ENCODE data around the gene PARP9. TPM values are rescaled to one million over a fixed set of nuclear protein-coding genes. Genes with fewer than 3 reads are reported as not detected.

The PARP9 gene
- total and polyA plus RNA-seq, 2 of the 13 experiments (the other 11 are each of a cell fraction or from before 2014, with no cell fraction given): 6.5 to 10.6 TPM

DNA sequence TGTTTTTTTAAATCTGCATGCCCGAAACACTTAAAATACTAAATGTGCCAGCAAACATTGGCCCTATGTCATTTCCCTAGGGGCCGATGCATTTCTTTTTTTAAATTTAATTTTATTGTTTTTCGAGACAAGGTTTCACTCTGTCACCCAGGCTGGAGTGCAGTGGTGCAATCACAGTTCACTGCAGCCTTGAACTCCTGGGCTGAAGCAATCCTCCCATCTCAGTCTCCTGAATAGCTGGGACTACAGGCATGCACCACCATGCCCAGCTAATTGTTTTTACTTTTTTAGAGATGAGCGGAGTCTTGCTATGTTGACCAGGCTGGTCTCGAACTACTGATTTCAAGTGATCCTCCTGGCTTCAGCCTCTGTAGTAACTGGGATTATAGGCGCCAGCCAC, 5.5 kb downstream of the PARP9 start (continued):
- TF ChIP-seq, protein P1, sequence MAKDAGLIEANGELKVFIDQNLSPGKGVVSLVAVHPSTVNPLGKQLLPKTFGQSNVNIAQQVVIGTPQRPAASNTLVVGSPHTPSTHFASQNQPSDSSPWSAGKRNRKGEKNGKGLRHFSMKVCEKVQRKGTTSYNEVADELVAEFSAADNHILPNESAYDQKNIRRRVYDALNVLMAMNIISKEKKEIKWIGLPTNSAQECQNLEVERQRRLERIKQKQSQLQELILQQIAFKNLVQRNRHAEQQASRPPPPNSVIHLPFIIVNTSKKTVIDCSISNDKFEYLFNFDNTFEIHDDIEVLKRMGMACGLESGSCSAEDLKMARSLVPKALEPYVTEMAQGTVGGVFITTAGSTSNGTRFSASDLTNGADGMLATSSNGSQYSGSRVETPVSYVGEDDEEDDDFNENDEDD (CRISPR knock-in tag; IDR thresholded peaks at IDR 0.05; ENCODE audit: borderline replicate concordance): no peak
- TF ChIP-seq ZNF572 (CRISPR knock-in tag; IDR thresholded peaks at IDR 0.05) (no peak), HOXA5 (CRISPR knock-in tag; IDR thresholded peaks at IDR 0.05) (no peak), ZNF282 (IDR thresholded peaks at IDR 0.05; ENCODE audit: partially characterized antibody) (no peak), U2AF1 (optimal IDR thresholded peaks at IDR 0.05; ENCODE audit: low read depth, low read length) (no peak), PPARG (CRISPR knock-in tag; conservative IDR thresholded peaks at IDR 0.05) (no peak), HNF4A (CRISPR knock-in tag; IDR thresholded peaks at IDR 0.05) (peak; percentile 65), RXRA (CRISPR knock-in tag; IDR thresholded peaks at IDR 0.05) (peak; percentile 71; the same call in 1 of the 2 replicates), CREM (IDR thresholded peaks at IDR 0.05) (no peak), CREM (CRISPR knock-in tag; IDR thresholded peaks at IDR 0.05) (no peak), CEBPB (IDR thresholded peaks at IDR 0.05; ENCODE audit: borderline replicate concordance, low read depth, low read length) (peak; percentile 75), ZNF121 (CRISPR knock-in tag; IDR thresholded peaks at IDR 0.05) (peak; percentile 49; the same call in 1 of the 2 replicates), ETV5 (CRISPR knock-in tag; IDR thresholded peaks at IDR 0.05; ENCODE audit: borderline replicate concordance) (no peak), SP4 (CRISPR knock-in tag; IDR thresholded peaks at IDR 0.05) (no peak), ZBTB3 (CRISPR knock-in tag; IDR thresholded peaks at IDR 0.05; ENCODE audit: borderline replicate concordance, low read depth) (no peak), RXRB (CRISPR knock-in tag; IDR thresholded peaks at IDR 0.05; ENCODE audit: borderline replicate concordance) (0 out of 2 replicates have a peak, but pooled peaks have one; percentile 24), SOX6 (IDR thresholded peaks at IDR 0.05) (no peak), SOX6 (CRISPR knock-in tag; IDR thresholded peaks at IDR 0.05) (peak; percentile 24; the same call in 1 of the 2 replicates), ZNF317 (CRISPR knock-in tag; IDR thresholded peaks at IDR 0.05) (no peak), ERF (CRISPR knock-in tag; IDR thresholded peaks at IDR 0.05) (no peak), PAF1 (CRISPR knock-in tag; IDR thresholded peaks at IDR 0.05) (no peak), ESRRA (CRISPR knock-in tag; IDR thresholded peaks at IDR 0.05; ENCODE audit: low read depth) (no peak)
- TF ChIP-seq, protein P2, sequence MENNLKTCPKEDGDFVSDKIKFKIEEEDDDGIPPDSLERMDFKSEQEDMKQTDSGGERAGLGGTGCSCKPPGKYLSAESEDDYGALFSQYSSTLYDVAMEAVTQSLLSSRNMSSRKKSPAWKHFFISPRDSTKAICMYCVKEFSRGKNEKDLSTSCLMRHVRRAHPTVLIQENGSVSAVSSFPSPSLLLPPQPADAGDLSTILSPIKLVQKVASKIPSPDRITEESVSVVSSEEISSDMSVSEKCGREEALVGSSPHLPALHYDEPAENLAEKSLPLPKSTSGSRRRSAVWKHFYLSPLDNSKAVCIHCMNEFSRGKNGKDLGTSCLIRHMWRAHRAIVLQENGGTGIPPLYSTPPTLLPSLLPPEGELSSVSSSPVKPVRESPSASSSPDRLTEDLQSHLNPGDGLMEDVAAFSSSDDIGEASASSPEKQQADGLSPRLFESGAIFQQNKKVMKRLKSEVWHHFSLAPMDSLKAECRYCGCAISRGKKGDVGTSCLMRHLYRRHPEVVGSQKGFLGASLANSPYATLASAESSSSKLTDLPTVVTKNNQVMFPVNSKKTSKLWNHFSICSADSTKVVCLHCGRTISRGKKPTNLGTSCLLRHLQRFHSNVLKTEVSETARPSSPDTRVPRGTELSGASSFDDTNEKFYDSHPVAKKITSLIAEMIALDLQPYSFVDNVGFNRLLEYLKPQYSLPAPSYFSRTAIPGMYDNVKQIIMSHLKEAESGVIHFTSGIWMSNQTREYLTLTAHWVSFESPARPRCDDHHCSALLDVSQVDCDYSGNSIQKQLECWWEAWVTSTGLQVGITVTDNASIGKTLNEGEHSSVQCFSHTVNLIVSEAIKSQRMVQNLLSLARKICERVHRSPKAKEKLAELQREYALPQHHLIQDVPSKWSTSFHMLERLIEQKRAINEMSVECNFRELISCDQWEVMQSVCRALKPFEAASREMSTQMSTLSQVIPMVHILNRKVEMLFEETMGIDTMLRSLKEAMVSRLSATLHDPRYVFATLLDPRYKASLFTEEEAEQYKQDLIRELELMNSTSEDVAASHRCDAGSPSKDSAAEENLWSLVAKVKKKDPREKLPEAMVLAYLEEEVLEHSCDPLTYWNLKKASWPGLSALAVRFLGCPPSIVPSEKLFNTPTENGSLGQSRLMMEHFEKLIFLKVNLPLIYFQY (CRISPR knock-in tag; IDR thresholded peaks at IDR 0.05; ENCODE audit: borderline replicate concordance): no peak
- TF ChIP-seq, protein P3, sequence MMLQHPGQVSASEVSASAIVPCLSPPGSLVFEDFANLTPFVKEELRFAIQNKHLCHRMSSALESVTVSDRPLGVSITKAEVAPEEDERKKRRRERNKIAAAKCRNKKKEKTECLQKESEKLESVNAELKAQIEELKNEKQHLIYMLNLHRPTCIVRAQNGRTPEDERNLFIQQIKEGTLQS (CRISPR knock-in tag; IDR thresholded peaks at IDR 0.05): no peak
